Urothelium cell line (cell line): Measurements from ENCODE around the gene VGLL4.

ENCODE experiments used
- DNase-seq: peaks from one replicate; pipeline ENCODE4 v3.0.0; 2011; ENCODE audit warnings: low spot score, mixed read lengths
- FAIRE-seq: peaks from 2 replicates; lab custom pipeline; 2011; peaks lifted over from hg19 to GRCh38; lab: Jason Lieb, UNC

VGLL4 gene

GRCh38 chr3:11653298-11654055 is 9.8 kb upstream of the VGLL4 start:
- no peak for FAIRE-seq
- DNase-seq = no peak

GRCh38 chr3:11651900-11652299 is 8.2 kb upstream of the VGLL4 start:
- peak; percentile 23 for DNase-seq
- no peak for FAIRE-seq

GRCh38 chr3:11651477-11651876 is 7.8 kb upstream of the VGLL4 start:
- FAIRE-seq = no peak

GRCh38 chr3:11650391-11650790 is 6.7 kb upstream of the VGLL4 start:
- DNase-seq = no peak
- no peak for FAIRE-seq

More at GRCh38 chr3:11651477-11651876, 7.8 kb upstream of the VGLL4 start:
- DNase-seq = no peak

- DNase-seq (no peak), FAIRE-seq (no peak)
Measured at GRCh38 chr3:11648735-11649134, 5.0 kb upstream of the VGLL4 start.

GRCh38 chr3:11643201-11643603 is 513 bp downstream of the VGLL4 start:
- FAIRE-seq (no peak), DNase-seq (peak; percentile 53)

GRCh38 chr3:11642431-11643191 is 1.1 kb downstream of the VGLL4 start:
- no peak for FAIRE-seq
- DNase-seq = peak; percentile 73

- FAIRE-seq (no peak), DNase-seq (peak; percentile 15)
Measured at GRCh38 chr3:11641683-11642430, 1.9 kb downstream of the VGLL4 start.

GRCh38 chr3:11641316-11641682 is 2.4 kb downstream of the VGLL4 start:
- FAIRE-seq (no peak), DNase-seq (no peak)

GRCh38 chr3:11640009-11640673 is 3.6 kb downstream of the VGLL4 start:
- FAIRE-seq (no peak), DNase-seq (no peak)

GRCh38 chr3:11638495-11639358 is 5.0 kb downstream of the VGLL4 start:
- DNase-seq (no peak), FAIRE-seq (no peak)

- FAIRE-seq (no peak), DNase-seq (no peak)
Measured at GRCh38 chr3:11637901-11638458, 5.7 kb downstream of the VGLL4 start.

GRCh38 chr3:11636394-11636770 is 7.3 kb downstream of the VGLL4 start:
- FAIRE-seq (no peak), DNase-seq (no peak)

GRCh38 chr3:11635680-11636393 is 7.9 kb downstream of the VGLL4 start:
- FAIRE-seq (no peak), DNase-seq (no peak)

GRCh38 chr3:11634974-11635612 is 8.6 kb downstream of the VGLL4 start:
- DNase-seq (no peak), FAIRE-seq (no peak)

- no peak for DNase-seq
- FAIRE-seq = no peak
Measured at GRCh38 chr3:11634081-11634635, 9.6 kb downstream of the VGLL4 start.

GRCh38 chr3:11632966-11633365 is 10.7 kb downstream of the VGLL4 start:
- no peak for FAIRE-seq
- no peak for DNase-seq

- FAIRE-seq (no peak), DNase-seq (no peak)
Measured at GRCh38 chr3:11632564-11632963, 11.2 kb downstream of the VGLL4 start.
